WERI-Rb-1 (cell line): ENCODE data around the gene NLGN1.

Experiments
- DNase-seq: peaks from one replicate; pipeline ENCODE4 v3.0.0-alpha.2; 2020
- H3K27ac ChIP-seq: fragments of 250-450 bp; sonication (Bioruptor Pico); 2 replicates; pipeline ENCODE4 v1.5.1; 2020; ENCODE audit warnings: mild to moderate bottlenecking, moderate library complexity
- H3K27me3 ChIP-seq: fragments of 250-450 bp; sonication (Bioruptor Pico); 2 replicates; pipeline ENCODE4 v1.5.1; 2021; ENCODE audit warnings: mild to moderate bottlenecking, low read depth, moderate library complexity; ENCODE audit not compliant: insufficient read depth, severe bottlenecking
- H3K36me3 ChIP-seq: fragments of 250-450 bp; sonication (Bioruptor Pico); 2 replicates; pipeline ENCODE4 v1.5.1; 2020; ENCODE audit warnings: mild to moderate bottlenecking, moderate library complexity
- H3K4me3 ChIP-seq: 2 replicates; pipeline ENCODE4 v1.5.1; 2011; ENCODE audit warnings: low read depth, mild to moderate bottlenecking, control low read depth, low read length
- H3K9me3 ChIP-seq: fragments of 250-450 bp; sonication (Bioruptor Pico); 2 replicates; pipeline ENCODE4 v1.5.1; 2021; ENCODE audit warnings: mild to moderate bottlenecking, moderate library complexity; ENCODE audit not compliant: severe bottlenecking
- TF ChIP-seq, protein P1 (sequence below): IDR thresholded peaks from 2 replicates; pipeline ENCODE4 v1.5.1; 2011; ENCODE audit warnings: low read depth, mild to moderate bottlenecking, control low read depth, inconsistent platforms, low read length

The NLGN1 gene

DNA sequence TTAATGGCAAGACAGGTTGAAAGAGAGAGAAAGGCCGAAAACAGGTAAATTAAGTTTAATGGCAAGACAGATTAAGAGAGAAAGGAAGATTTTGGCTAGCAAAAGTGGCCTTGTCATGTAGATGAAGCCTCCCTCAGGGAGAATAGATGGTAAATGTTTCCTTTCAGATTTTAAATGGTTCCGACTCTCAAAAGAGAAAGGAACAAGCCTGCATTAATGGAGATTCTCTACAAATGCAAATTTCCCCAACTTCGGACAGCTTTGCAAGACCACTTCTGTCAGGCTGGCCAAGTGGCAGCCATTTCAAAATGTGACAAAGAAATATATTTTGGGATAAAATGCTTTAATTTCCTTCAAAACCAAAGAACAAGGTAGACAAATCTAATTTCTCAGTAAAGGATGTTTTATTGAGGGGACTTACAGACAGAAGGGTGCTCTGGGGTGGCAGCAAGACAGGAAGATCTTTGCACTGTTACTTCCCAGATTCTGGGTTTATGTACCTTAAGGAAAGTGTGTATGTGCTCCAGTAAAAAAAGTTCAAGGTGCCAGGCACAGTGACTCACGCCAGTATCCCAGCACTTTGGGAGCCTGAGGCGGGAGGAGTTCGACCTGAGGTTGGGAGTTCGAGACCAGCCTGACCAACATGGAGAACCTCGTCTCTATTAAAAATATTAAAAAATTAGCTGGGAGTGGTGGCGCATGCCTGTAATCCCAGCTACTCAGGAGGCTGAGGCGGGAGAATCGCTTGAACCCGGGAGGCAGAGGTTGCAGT is 835.3 kb downstream of the NLGN1 start:
- Histone ChIP-seq H3K27ac (no peak overlapping the region), H3K9me3 (no peaks in the 10 kb centered on the region), H3K27me3 (no peaks in the 10 kb centered on the region), H3K4me3 (no peak overlapping the region), H3K36me3 (no peaks in the 10 kb centered on the region)
- no peak for DNase-seq
- TF ChIP-seq, protein P1, sequence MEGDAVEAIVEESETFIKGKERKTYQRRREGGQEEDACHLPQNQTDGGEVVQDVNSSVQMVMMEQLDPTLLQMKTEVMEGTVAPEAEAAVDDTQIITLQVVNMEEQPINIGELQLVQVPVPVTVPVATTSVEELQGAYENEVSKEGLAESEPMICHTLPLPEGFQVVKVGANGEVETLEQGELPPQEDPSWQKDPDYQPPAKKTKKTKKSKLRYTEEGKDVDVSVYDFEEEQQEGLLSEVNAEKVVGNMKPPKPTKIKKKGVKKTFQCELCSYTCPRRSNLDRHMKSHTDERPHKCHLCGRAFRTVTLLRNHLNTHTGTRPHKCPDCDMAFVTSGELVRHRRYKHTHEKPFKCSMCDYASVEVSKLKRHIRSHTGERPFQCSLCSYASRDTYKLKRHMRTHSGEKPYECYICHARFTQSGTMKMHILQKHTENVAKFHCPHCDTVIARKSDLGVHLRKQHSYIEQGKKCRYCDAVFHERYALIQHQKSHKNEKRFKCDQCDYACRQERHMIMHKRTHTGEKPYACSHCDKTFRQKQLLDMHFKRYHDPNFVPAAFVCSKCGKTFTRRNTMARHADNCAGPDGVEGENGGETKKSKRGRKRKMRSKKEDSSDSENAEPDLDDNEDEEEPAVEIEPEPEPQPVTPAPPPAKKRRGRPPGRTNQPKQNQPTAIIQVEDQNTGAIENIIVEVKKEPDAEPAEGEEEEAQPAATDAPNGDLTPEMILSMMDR: no peak

DNA sequence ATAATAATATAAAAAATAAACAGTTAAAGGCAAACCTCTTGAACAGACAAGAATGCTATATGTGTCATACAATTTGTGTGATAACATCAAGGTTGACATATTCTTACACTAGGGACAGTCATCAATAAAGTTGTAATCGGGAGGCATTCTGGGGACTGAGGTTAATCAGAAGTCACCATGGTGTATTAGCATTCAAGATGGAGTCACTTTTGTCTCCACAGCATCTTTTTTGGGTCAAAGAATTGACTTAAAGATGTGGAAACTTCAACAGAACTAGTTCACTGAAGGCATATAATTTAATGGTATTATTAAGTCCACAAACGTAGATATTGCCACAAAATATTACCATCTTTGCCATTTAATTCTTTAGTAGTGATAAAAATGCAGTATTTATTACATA is 836.0 kb downstream of the NLGN1 start:
- H3K9me3 ChIP-seq: no peaks in the 10 kb centered on the region
- no peak for DNase-seq
- no peak overlapping the region for H3K4me3 ChIP-seq
- H3K27me3 ChIP-seq: no peaks in the 10 kb centered on the region
- H3K27ac ChIP-seq: no peak overlapping the region
- TF ChIP-seq, protein P1: no peak
- no peaks in the 10 kb centered on the region for H3K36me3 ChIP-seq

DNA sequence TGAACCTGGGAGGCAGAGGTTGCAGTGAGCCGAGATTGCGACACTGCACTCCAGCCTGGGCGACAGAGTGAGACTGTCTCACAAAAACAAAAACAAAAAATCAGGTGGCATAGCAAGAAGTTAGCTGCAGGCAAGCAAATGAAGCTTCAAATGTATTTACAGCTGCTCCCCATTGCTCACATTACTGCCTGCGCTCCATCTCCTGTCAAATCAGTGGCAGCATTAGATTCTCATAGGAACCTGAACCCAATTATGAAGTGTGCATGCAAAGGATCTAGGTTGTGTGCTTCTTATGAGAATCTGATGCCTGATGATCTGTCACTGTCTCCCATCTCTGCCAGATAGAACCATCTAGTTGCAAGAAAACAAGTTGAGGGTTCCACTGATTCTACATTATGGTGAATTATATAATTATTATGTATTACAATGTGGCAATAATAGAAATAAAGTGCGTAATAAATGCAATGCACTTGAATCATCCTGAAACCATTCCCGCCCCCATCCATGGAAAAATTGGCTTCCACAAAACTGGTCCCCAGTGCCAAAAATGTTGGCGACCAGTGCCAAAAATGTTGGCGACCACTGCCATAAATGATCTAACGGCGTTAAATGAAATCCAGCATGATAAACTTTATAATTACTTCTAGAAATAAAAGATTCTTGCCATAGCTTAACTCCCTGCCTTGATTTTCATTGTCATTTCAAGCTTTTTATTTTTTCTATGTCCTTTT is 844.9 kb downstream of the NLGN1 start:
- TF ChIP-seq, protein P1: no peak
- Histone ChIP-seq H3K9me3 (no peaks in the 10 kb centered on the region), H3K27ac (no peak overlapping the region), H3K36me3 (no peaks in the 10 kb centered on the region), H3K4me3 (no peak overlapping the region), H3K27me3 (no peaks in the 10 kb centered on the region)
- DNase-seq: no peak

DNA sequence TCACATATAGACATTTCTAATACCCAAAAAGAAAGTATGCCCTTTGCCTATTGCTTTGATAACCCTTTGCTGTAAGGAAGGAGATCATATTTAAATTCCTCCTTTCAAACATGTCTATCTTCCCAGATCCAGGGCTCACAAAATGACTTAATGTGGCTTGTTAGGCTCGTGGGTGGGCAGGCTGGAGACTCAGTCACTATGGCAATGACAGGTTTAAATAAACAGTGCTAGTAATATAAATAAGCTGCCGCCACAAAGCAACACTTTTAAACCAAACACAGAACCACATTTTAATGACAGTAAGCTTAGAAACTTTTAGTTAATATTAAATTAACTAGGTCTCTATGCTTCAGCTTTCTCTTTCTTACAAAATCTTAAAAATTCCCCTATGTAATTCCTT is 845.6 kb downstream of the NLGN1 start:
- Histone ChIP-seq H3K27me3 (no peaks in the 10 kb centered on the region), H3K4me3 (no peak overlapping the region), H3K36me3 (no peaks in the 10 kb centered on the region), H3K9me3 (no peaks in the 10 kb centered on the region), H3K27ac (no peak overlapping the region)
- TF ChIP-seq, protein P1: no peak
- no peak for DNase-seq

DNA sequence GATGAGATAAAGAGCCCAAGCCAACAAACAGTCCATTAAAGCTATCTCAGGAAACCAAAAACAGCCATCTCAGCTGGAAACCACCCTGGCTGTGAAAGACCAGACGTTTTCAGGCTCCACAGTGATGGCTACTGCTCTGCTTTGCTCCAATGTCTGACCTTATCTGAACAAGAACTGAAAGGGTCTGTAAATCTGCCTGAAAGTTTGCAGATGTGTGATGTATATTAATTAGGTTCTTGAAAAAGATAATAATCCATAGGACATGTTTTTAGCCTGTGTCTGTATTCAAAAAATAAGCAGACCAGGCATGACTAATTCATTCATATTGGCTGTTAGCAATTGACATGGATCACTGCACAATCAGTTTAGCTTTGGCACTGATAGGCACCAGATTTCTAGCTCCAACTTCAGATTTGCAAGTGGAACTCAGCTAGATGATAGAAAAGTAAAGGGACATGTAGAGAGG is 850.2 kb downstream of the NLGN1 start:
- H3K4me3 ChIP-seq: no peak overlapping the region
- TF ChIP-seq, protein P1: no peak
- H3K27ac ChIP-seq: no peak overlapping the region
- no peaks in the 10 kb centered on the region for H3K36me3 ChIP-seq
- no peak for DNase-seq
- H3K9me3 ChIP-seq: no peaks in the 10 kb centered on the region
- no peaks in the 10 kb centered on the region for H3K27me3 ChIP-seq
